T1000 (cell line): ENCODE measurements around the gene CLDND2.

Experiments
- DNase-seq: peaks from one replicate; lab custom pipeline; 2025; ENCODE audit warnings: mixed read lengths; lab: John Stamatoyannopoulos, UW

The CLDND2 gene

GRCh38 chr19:51354742-51355148 lies 14.1 kb downstream of the CLDND2 start:
- no peak for DNase-seq

GRCh38 chr19:51354103-51354741 lies 14.6 kb downstream of the CLDND2 start:
- DNase-seq = no peak

- DNase-seq = no peak
Measured at GRCh38 chr19:51352783-51353360, 15.9 kb downstream of the CLDND2 start.

GRCh38 chr19:51351266-51351990 lies 17.4 kb downstream of the CLDND2 start:
- DNase-seq = no peak

GRCh38 chr19:51347209-51347928 lies 21.4 kb downstream of the CLDND2 start:
- DNase-seq = no peak

GRCh38 chr19:51346742-51347141 lies 22.1 kb downstream of the CLDND2 start:
- DNase-seq = no peak

- no peak for DNase-seq
Measured at GRCh38 chr19:51345076-51345620, 23.7 kb downstream of the CLDND2 start.

GRCh38 chr19:51342631-51343569 lies 25.9 kb downstream of the CLDND2 start:
- DNase-seq = no peak

GRCh38 chr19:51341976-51342580 lies 26.7 kb downstream of the CLDND2 start, which contains the start of gene VSIG10L:
Gene VSIG10L, minus strand, starts transcription at chr19:51342139. Its CDS starts 15 bp downstream, at chr19:51342124.
- no peak for DNase-seq

GRCh38 chr19:51341066-51341465 lies 27.7 kb downstream of the CLDND2 start:
- no peak for DNase-seq

- DNase-seq = peak; percentile 96
Measured at GRCh38 chr19:51339687-51340656, 28.8 kb downstream of the CLDND2 start.

GRCh38 chr19:51339313-51339686 lies 29.5 kb downstream of the CLDND2 start:
- DNase-seq = no peak

- peak; percentile 81 for DNase-seq
Measured at GRCh38 chr19:51338563-51339312, 30.1 kb downstream of the CLDND2 start.

- no peak for DNase-seq
Measured at GRCh38 chr19:51337861-51338562, 30.8 kb downstream of the CLDND2 start.

- no peak for DNase-seq
Measured at GRCh38 chr19:51337141-51337860, 31.5 kb downstream of the CLDND2 start.

GRCh38 chr19:51333836-51334460 lies 34.9 kb downstream of the CLDND2 start:
- no peak for DNase-seq

- DNase-seq = no peak
Measured at GRCh38 chr19:51331716-51332115, 37.1 kb downstream of the CLDND2 start.
